Measurements from ENCODE around the gene CHRM2.
"Not testable (repeated sequence)": the region's sequence is repeated elsewhere in the genome, so short reads cannot be mapped to it uniquely, and the experiment has no call there.

- TF ChIP-seq POLR2A, CTCF (IDR thresholded peaks at IDR 0.05): not testable (repeated sequence)
These were observed 37.1 kb upstream of the CHRM2 start for GRCh38 chr7:136831398-136831797.

Measured in lower leg skin (tissue), 3 donors.